GM19328 (cell line): ENCODE results near the gene HTRA3.

ENCODE experiments used
- ATAC-seq: cut with Tn5 transposase; IDR thresholded peaks from one replicate; pipeline ENCODE4 v1.9.1; 2021; ENCODE audit warnings: mild to moderate bottlenecking, moderate library complexity; ENCODE audit not compliant: unreplicated experiment

Gene HTRA3

GRCh38 chr4:8352368-8353157 is 83.0 kb downstream of the HTRA3 start:
- no peak for ATAC-seq

DNA sequence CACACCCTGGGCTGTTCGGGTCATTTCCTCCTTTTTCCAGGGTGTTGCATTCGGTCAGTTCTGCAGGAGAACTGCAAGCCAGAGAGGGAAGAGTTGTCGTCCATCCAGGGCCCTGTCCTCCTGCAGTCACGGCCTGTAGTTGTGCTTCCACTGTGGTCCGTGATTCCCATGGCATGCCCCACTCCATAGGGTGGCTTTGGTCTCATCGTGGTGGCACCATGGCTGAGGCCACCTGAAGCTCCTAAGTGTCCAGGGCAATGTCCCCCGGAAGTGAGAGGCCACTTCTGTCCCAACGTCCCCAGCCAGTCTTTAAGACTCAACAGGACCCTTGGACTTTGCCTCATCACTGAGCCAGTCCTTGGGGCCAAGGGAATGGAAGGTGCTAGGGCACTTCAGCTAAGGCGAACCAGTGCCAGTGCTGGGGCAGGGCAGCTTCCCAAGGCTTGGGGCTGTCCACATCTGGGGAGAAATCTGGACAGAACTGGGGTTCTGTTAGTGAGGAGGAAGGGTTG is 83.7 kb downstream of the HTRA3 start:
- no peak for ATAC-seq

GRCh38 chr4:8353912-8354453 is 84.4 kb downstream of the HTRA3 start:
- no peak for ATAC-seq

GRCh38 chr4:8355306-8355705 is 85.8 kb downstream of the HTRA3 start:
- ATAC-seq, result no peak

GRCh38 chr4:8355864-8356565 is 86.5 kb downstream of the HTRA3 start:
- ATAC-seq, result no peak
